Naive thymus-derived CD8-positive, alpha-beta T cell (primary cell): ENCODE results near the gene CD47. TPM values are rescaled to one million over a fixed set of nuclear protein-coding genes. Genes with fewer than 3 reads are reported as not detected.

ENCODE experiments used
- ATAC-seq, 2 donors: fragments of 150-1000 bp; cut with Tn5 transposase in 1 of 2; sonication (Bioruptor Pico), chemical (Tn5 transposase) in 1 of 2; 1 replicate in 1 of 2; 2 replicates in 1 of 2; pipeline ENCODE4 v1.10.0; 2021; ENCODE audit warnings: mild to moderate bottlenecking in 2 of 2, moderate library complexity in 2 of 2
- POLR2A ChIA-PET: fragments of 350-600 bp; sonication (Branson Sonifier 250); formaldehyde crosslinking; loops from one replicate; lab custom pipeline; 2021; ENCODE audit warnings: antibody characterized with exemption; lab: Charles Lee
- DNase-seq, 10 donors: peaks; one replicate each; pipeline versions ENCODE4 v3.0.0 to v3.0.0-alpha.2; 2020 to 2022
- H3K27ac Mint-ChIP-seq, 10 donors: one replicate each; pipeline ENCODE4 v1.8.0; 2020 to 2022; ENCODE audit warnings: mild to moderate bottlenecking in 10 of 10, mixed read lengths in 10 of 10, moderate library complexity in 4 of 10, inconsistent platforms in 1 of 10
- H3K27me3 Mint-ChIP-seq, 5 donors: one replicate each; pipeline ENCODE4 v1.8.0; 2021 to 2022; ENCODE audit warnings: mixed read lengths in 5 of 5
- H3K36me3 Mint-ChIP-seq, 3 donors: one replicate each; pipeline ENCODE4 v1.8.0; 2020 to 2022; ENCODE audit warnings: mixed read lengths in 3 of 3, mild to moderate bottlenecking in 2 of 3, inconsistent platforms in 1 of 3
- H3K4me1 Mint-ChIP-seq, 4 donors: one replicate each; pipeline ENCODE4 v1.8.0; 2021 to 2022; ENCODE audit warnings: mixed read lengths in 4 of 4
- H3K4me3 Mint-ChIP-seq, 10 donors: one replicate each; pipeline ENCODE4 v1.8.0; 2020 to 2022; ENCODE audit warnings: mild to moderate bottlenecking in 10 of 10, mixed read lengths in 10 of 10, moderate library complexity in 6 of 10, inconsistent platforms in 1 of 10
- H3K9me3 Mint-ChIP-seq, 9 donors: one replicate each; pipeline ENCODE4 v1.8.0; 2020 to 2022; ENCODE audit warnings: mixed read lengths in 9 of 9, mild to moderate bottlenecking in 3 of 9, inconsistent platforms in 1 of 9, moderate library complexity in 1 of 9
- polyA plus RNA-seq, 3 donors: library from polyadenylated mRNA; unstranded; fragments of 300-500 nt; fragmentation: Illumina TruSeq; gene quantifications; one replicate each; pipeline ENCODE4 v1.2.3, GENCODE V29; 2021
- total RNA-seq, 8 experiments: library from RNA in 2 of 8; stranded (reverse) in 2 of 8; gene quantifications; one replicate each; pipeline ENCODE4 v1.2.3 and lab custom pipeline; 2021 to 2026

The CD47 gene
- total and polyA plus RNA-seq, 5 experiments from 2014 or later: 127 to 192 (median 164) TPM

DNA sequence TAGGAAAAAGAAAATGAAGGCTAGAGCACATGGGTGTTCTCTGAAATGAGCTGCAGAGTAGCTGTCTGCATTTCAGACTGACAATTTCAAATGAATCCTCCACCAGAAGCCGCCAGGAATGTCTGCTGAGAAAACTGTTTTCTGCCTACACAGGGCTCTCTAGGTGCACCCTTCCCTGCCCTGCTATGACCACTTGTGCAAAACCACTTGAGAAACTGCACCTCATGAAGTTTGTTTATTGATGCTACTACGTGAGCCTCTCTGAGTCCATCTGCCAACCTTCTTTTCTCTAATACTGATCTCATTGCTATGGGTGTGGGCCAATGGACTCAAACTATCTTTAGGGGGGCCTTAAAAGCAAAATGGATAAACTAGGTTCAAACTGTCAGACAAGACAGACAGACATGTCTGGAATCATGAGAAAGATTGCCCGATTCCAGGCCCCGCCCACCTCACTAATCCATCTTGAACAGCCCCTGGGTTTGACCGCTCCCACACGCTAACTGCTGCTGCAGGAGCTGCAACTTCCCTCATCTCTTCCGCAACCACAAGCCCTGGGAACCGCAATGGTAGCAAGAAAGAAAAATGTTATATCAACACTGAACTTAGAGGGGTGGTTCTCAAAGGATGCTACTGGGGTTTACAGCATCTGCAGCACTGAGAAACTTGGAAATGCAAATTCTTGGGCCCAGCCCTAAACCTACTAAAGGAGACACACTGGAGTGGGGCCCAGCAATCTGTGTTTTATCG is 9.0 kb upstream of the CD47 start:
- H3K4me3 Mint-ChIP-seq: peak overlapping the region; percentile 4 to 74 (median 30)
- ATAC-seq: peak; percentile 28 to 57
- DNase-seq: peak in 8 of 10 donors; percentile 10 to 66 (median 34)
- H3K27ac Mint-ChIP-seq: peak overlapping the region; percentile 32 to 93 (median 82)
- no peaks in the 10 kb centered on the region for H3K36me3 Mint-ChIP-seq
- H3K4me1 Mint-ChIP-seq: peaks cover 38 to 79% (median 73%) of the 10 kb centered on the region in 4 donors
- H3K9me3 Mint-ChIP-seq: peaks cover 0 to 2% (median 0%) of the 10 kb centered on the region in 9 donors
- POLR2A ChIA-PET: interaction anchor here (0.6 to 2.6 kb wide), 5 partner anchors 8 to 27 kb away, joined by 4 to 8 read pairs (median 5); no protein-coding TSS in a partner anchor
- H3K27me3 Mint-ChIP-seq: no peaks in the 10 kb centered on the region

DNA sequence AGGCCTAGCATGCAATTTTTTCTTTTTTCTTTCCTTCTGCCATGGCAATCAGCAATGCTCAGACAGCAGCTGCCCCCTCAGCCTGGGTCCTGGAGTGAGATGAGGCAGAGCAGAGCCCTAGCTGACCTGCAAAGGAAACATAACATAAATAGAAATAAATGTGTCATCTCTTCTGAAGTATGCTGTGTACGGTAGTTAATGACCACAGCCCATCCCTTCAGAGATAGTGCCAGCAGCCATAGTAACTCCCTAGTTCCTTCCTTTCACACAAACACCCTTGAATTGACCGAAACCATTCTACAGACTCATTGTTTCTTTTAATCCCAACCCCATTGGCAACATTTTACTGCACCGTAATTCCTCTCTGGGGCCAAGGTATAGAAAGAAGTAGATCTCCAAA is 8.4 kb upstream of the CD47 start:
- H3K4me3 Mint-ChIP-seq: peak overlapping the region in 8 of 10 donors; percentile 7 to 74 (median 40)

GRCh38 chr3:108098003-108098370 is 7.2 kb upstream of the CD47 start:
- peaks cover 46 to 86% (median 83%) of the 10 kb centered on the region in 4 donors for H3K4me1 Mint-ChIP-seq
- peak overlapping the region in 1 of 10 donors; percentile 77 for H3K4me3 Mint-ChIP-seq
- peaks cover 0 to 4% (median 0%) of the 10 kb centered on the region in 9 donors for H3K9me3 Mint-ChIP-seq
- DNase-seq (no peak), ATAC-seq (no peak)
- POLR2A ChIA-PET: interaction anchor here (1.5 to 2.6 kb wide), 2 partner anchors 13 to 27 kb away, joined by 3 to 8 read pairs; no protein-coding TSS in a partner anchor
- no peaks in the 10 kb centered on the region for H3K36me3 Mint-ChIP-seq
- no peaks in the 10 kb centered on the region for H3K27me3 Mint-ChIP-seq
- peak overlapping the region in 9 of 10 donors; percentile 49 to 95 (median 86) for H3K27ac Mint-ChIP-seq

More for the DNA sequence above, 8.4 kb upstream of the CD47 start:
- ATAC-seq: no peak
- Mint-ChIP-seq H3K36me3 (no peaks in the 10 kb centered on the region), H3K27me3 (no peaks in the 10 kb centered on the region), H3K27ac (peak overlapping the region; percentile 32 to 93 (median 82)), H3K9me3 (peaks cover 0 to 4% (median 0%) of the 10 kb centered on the region in 9 donors), H3K4me1 (peaks cover 42 to 82% (median 76%) of the 10 kb centered on the region in 4 donors)
- DNase-seq: no peak
- POLR2A ChIA-PET: interaction anchor here (1.2 to 2.6 kb wide), 2 partner anchors 23 to 26 kb away, joined by 6 to 8 read pairs; no protein-coding TSS in a partner anchor

DNA sequence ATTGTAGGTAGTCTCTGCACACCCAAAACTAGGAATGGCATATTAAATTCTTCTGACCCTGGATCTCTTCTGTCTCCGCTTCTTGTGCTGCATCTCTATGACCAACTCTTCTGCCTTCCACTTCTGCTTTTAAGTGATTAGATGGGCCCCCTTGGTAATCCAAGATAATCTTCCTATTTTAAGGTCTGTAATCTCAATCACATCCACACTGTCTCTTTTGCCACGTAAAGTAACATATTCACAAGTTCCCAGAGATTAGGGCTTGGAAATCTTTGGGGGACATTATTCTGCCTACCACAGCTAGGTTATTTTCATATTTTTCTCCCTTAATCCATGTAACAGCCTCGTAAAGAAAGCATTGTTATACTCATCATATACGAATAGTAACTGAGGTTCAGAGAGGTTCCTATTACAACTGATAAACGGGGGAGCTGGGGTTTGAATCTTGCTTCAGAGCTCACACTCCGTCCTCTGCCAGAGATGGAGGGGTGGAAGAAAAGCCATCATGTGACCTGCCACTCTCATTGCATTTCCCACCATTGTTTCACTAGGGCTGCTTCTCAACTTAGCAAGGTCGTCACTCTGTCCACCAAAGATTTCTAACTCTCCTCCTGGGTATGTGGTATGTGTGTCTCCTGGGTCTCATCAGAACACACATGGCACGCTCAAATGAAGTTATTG is 6.6 kb upstream of the CD47 start:
- Mint-ChIP-seq H3K27me3 (no peaks in the 10 kb centered on the region), H3K9me3 (peaks cover 0 to 4% (median 0%) of the 10 kb centered on the region in 9 donors), H3K27ac (peak overlapping the region; percentile 49 to 95 (median 88)), H3K36me3 (no peaks in the 10 kb centered on the region), H3K4me3 (peak overlapping the region in 7 of 10 donors; percentile 22 to 81 (median 53)), H3K4me1 (peaks cover 49 to 87% (median 83%) of the 10 kb centered on the region in 4 donors)
- DNase-seq (no peak), ATAC-seq (no peak)
- POLR2A ChIA-PET: interaction anchor here (1.0 to 1.5 kb wide), 2 partner anchors 12 to 29 kb away, joined by 3 to 6 read pairs; no protein-coding TSS in a partner anchor

GRCh38 chr3:108096532-108097321 is 5.9 kb upstream of the CD47 start:
- ATAC-seq: peak in 1 of 2 donors; percentile 63
- no peaks in the 10 kb centered on the region for H3K36me3 Mint-ChIP-seq
- POLR2A ChIA-PET: interaction anchor here (0.9 to 1.1 kb wide), 3 partner anchors 27 to 30 kb away, joined by 3 to 6 read pairs (median 6); no protein-coding TSS in a partner anchor

GRCh38 chr3:108093616-108094015 is 2.8 kb upstream of the CD47 start:
- peaks cover 39 to 63% (median 61%) of the 10 kb centered on the region in 4 donors for H3K4me1 Mint-ChIP-seq
- H3K27me3 Mint-ChIP-seq: no peaks in the 10 kb centered on the region
- peak overlapping the region in 8 of 10 donors; percentile 84 to 97 (median 92) for H3K4me3 Mint-ChIP-seq
- H3K36me3 Mint-ChIP-seq: peaks cover 0 to 4% (median 2%) of the 10 kb centered on the region in 3 donors
- ATAC-seq: no peak
- peaks cover 0 to 4% (median 0%) of the 10 kb centered on the region in 9 donors for H3K9me3 Mint-ChIP-seq
- no peak for DNase-seq
- peak overlapping the region; percentile 94 to 100 (median 98) for H3K27ac Mint-ChIP-seq
- POLR2A ChIA-PET: interaction anchor here (1.1 to 6.6 kb wide), 4 partner anchors 10 to 130 kb away, joined by 3 to 167 read pairs (median 30); partner anchors contain the start of gene IFT57

More at GRCh38 chr3:108096532-108097321, 5.9 kb upstream of the CD47 start:
- H3K27ac Mint-ChIP-seq: peak overlapping the region; percentile 49 to 95 (median 88)
- peak overlapping the region; percentile 26 to 81 (median 56) for H3K4me3 Mint-ChIP-seq
- peaks cover 53 to 87% (median 83%) of the 10 kb centered on the region in 4 donors for H3K4me1 Mint-ChIP-seq
- H3K27me3 Mint-ChIP-seq: no peaks in the 10 kb centered on the region
- peaks cover 0 to 4% (median 0%) of the 10 kb centered on the region in 9 donors for H3K9me3 Mint-ChIP-seq
- peak in 4 of 10 donors; percentile 25 to 54 (median 38) for DNase-seq

DNA sequence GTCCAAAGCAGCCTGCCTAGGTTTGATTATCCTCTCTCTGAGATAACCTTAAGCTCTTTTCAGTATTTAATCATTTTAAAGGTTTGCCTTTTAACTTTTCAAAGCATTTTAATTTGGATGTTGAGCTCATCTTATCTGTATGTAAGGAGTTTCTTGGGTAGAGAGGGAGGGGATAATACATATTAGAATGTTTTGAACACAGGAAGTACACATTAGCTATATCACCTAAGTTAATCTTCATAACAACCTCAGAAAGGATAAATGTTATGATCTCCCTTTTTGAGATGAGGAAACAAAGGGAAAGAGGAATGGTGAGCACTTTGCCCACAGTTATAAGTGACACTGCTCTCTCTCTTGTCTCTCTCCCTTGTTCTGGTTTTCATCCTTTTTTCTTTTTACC is 2.2 kb upstream of the CD47 start:
- peaks cover 39 to 58% (median 55%) of the 10 kb centered on the region in 4 donors for H3K4me1 Mint-ChIP-seq
- POLR2A ChIA-PET: interaction anchor here (1.1 to 6.6 kb wide), 5 partner anchors 10 to 130 kb away, joined by 3 to 167 read pairs (median 23); partner anchors contain the start of gene IFT57
- peaks cover 0 to 4% (median 0%) of the 10 kb centered on the region in 9 donors for H3K9me3 Mint-ChIP-seq
- H3K27me3 Mint-ChIP-seq: no peaks in the 10 kb centered on the region
- DNase-seq (peak in 2 of 10 donors; percentile 17 to 33), ATAC-seq (no peak)
- H3K27ac Mint-ChIP-seq: peak overlapping the region; percentile 94 to 100 (median 98)
- peaks cover 0 to 4% (median 2%) of the 10 kb centered on the region in 3 donors for H3K36me3 Mint-ChIP-seq
- peak overlapping the region in 9 of 10 donors; percentile 84 to 98 (median 93) for H3K4me3 Mint-ChIP-seq

DNA sequence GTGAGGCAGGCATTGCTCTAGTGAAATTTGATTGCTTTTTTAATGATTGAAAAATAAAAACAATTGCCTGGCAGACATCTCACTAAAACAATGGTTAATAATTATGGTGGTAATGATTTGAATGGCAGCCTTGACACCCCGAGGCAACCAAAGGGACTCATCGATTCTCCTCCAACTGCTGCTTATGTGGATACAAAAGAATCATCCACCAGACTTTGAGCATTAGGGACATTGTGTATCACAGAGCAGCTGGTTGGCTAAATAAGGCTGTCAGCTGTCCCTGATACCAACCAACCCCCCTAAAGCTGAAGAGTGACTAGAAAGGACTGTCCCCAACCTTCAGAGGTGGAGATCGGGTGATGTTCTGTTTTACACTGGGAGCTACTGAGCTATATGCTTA is 1.7 kb upstream of the CD47 start:
- no peak for DNase-seq
- Mint-ChIP-seq H3K36me3 (peaks cover 2 to 4% (median 3%) of the 10 kb centered on the region in 3 donors), H3K4me1 (peaks cover 39 to 54% (median 49%) of the 10 kb centered on the region in 4 donors), H3K27me3 (no peaks in the 10 kb centered on the region), H3K27ac (peak overlapping the region; percentile 94 to 100 (median 98)), H3K4me3 (peak overlapping the region in 9 of 10 donors; percentile 84 to 98 (median 93)), H3K9me3 (peaks cover 0 to 4% (median 0%) of the 10 kb centered on the region in 9 donors)
- POLR2A ChIA-PET: interaction anchor here (0.7 to 6.6 kb wide), 6 partner anchors 8 to 131 kb away, joined by 3 to 167 read pairs (median 16); partner anchors contain the start of gene IFT57
- no peak for ATAC-seq

- Mint-ChIP-seq H3K4me3 (peak overlapping the region in 9 of 10 donors; percentile 84 to 98 (median 93)), H3K27ac (peak overlapping the region; percentile 94 to 100 (median 98)), H3K4me1 (peaks cover 34 to 45% (median 41%) of the 10 kb centered on the region in 4 donors), H3K27me3 (no peaks in the 10 kb centered on the region), H3K36me3 (peaks cover 2 to 4% (median 3%) of the 10 kb centered on the region in 3 donors), H3K9me3 (peaks cover 0 to 4% (median 0%) of the 10 kb centered on the region in 9 donors)
- POLR2A ChIA-PET: interaction anchor here (1.2 to 6.6 kb wide), 5 partner anchors 8 to 131 kb away, joined by 5 to 167 read pairs (median 23); partner anchors contain the start of gene IFT57
- peak; percentile 18 to 80 (median 50) for DNase-seq
- ATAC-seq: peak; percentile 18
Measured at GRCh38 chr3:108091498-108092250, 843 bp upstream of the CD47 start.

GRCh38 chr3:108090049-108090700 is 656 bp downstream of the CD47 start:
- DNase-seq: peak; percentile 37 to 82 (median 73)
- POLR2A ChIA-PET: interaction anchor here (1.0 to 6.6 kb wide), 7 partner anchors 10 to 133 kb away, joined by 3 to 167 read pairs (median 7); partner anchors contain the start of gene IFT57
- no peaks in the 10 kb centered on the region for H3K27me3 Mint-ChIP-seq
- H3K36me3 Mint-ChIP-seq: peaks cover 2 to 4% (median 3%) of the 10 kb centered on the region in 3 donors
- peaks cover 27 to 34% (median 32%) of the 10 kb centered on the region in 4 donors for H3K4me1 Mint-ChIP-seq
- H3K27ac Mint-ChIP-seq: peak overlapping the region in 9 of 10 donors; percentile 90 to 100 (median 99)
- ATAC-seq: peak; percentile 27 to 49
- H3K9me3 Mint-ChIP-seq: peaks cover 0 to 4% (median 0%) of the 10 kb centered on the region in 9 donors
- H3K4me3 Mint-ChIP-seq: peak overlapping the region in 7 of 10 donors; percentile 92 to 100 (median 99)
